Measurements from ENCODE around the gene CAMTA1.

DNA sequence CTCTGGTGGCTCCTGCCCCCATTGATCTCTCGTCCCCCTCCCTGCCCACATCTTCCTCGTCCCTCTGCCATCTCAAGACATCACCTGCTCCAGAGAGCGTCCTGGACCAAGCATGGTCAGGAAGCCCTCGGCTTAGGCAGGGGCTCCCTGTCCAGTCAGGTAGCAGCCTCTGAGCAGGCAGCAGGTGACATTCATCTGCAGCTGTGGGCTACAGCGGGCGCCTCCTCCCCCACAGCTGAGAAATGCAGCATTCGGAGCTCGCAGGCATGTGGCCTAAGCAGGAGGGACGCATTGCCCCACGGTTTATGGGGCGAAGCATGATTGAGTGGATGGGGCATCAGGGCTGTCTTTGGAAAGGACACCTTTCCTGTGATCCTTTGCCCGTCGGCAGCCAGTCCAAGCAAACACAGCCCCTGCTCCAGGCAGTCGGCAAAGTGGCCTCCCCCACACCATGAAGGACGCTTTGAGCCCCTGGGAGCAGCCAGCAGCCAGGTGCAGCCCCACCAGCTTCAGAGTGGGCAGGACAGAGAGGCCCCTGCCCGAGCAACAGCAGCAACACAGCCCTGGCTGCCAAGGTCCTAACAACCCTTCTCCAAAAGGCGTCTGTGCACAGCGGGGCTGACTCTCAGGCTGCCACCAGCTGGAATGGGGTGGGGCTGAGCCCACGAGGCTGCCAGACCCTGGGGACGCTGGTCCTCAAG lies 751.8 kb downstream of the CAMTA1 start:
- TF ChIP-seq, protein P1, sequence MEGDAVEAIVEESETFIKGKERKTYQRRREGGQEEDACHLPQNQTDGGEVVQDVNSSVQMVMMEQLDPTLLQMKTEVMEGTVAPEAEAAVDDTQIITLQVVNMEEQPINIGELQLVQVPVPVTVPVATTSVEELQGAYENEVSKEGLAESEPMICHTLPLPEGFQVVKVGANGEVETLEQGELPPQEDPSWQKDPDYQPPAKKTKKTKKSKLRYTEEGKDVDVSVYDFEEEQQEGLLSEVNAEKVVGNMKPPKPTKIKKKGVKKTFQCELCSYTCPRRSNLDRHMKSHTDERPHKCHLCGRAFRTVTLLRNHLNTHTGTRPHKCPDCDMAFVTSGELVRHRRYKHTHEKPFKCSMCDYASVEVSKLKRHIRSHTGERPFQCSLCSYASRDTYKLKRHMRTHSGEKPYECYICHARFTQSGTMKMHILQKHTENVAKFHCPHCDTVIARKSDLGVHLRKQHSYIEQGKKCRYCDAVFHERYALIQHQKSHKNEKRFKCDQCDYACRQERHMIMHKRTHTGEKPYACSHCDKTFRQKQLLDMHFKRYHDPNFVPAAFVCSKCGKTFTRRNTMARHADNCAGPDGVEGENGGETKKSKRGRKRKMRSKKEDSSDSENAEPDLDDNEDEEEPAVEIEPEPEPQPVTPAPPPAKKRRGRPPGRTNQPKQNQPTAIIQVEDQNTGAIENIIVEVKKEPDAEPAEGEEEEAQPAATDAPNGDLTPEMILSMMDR (conservative IDR thresholded peaks at IDR 0.05; ENCODE audit: low read length): no peak
- TF ChIP-seq EZH2phosphoT487 (IDR thresholded peaks at IDR 0.05; ENCODE audit: borderline replicate concordance, low read depth, low read length): no peak
